ENCODE measurements around the gene RRM2.

DNA sequence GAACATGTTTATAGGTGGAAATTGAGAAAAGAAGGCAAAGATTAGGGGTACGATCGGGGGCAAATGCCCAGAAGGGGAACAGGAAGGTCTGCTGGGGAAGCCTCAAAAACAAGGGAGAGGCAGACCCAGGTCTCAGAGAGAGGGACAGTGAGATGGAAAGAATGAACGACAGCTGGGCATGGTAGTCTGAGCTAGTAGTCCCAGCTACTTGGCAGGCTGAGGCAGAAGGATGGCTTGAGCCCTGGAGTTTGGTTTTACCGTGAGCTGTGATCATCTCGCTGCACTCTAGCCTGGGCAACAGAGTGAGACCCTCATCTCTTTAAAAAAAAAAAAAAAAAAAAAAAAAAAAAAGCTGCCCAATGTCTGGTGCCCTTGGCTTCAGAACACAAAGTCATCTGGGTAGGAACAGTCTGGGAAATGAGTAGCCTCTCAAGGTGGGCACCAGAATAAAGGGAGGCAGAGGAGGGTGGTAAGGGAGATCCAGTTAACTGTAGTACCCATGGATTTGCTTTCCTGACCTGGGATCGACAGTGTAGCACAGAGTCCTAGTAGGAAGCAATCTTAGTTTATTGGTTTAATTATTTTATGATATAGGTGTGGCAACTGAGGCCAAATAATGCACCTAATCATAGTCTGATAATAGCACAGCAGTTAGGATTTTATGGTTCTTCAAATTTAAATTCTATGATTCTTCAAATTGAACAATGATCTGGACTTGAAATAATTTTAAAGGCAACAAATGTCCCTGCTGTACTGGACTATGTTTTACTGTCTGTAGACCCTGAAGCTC is 3.5 kb downstream of the RRM2 start:
- TF ChIP-seq, protein P1, sequence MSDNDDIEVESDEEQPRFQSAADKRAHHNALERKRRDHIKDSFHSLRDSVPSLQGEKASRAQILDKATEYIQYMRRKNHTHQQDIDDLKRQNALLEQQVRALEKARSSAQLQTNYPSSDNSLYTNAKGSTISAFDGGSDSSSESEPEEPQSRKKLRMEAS (IDR thresholded peaks at IDR 0.05), result no peak
- TF ChIP-seq KDM1A (IDR thresholded peaks at IDR 0.05; ENCODE audit: low read depth) (no peak), JUNB (IDR thresholded peaks at IDR 0.05) (no peak), POLR2A (IDR thresholded peaks at IDR 0.05; ENCODE audit: low read length) (no peak), MYC (IDR thresholded peaks at IDR 0.05; ENCODE audit: borderline replicate concordance, low read length) (no peak), HDAC2 (IDR thresholded peaks at IDR 0.05) (no peak), RAD21 (conservative IDR thresholded peaks at IDR 0.05 in 1 of 2, IDR thresholded peaks at IDR 0.05 in 1 of 2) (no peak), BHLHE40 (IDR thresholded peaks at IDR 0.05; ENCODE audit: low read depth, low read length) (no peak), EP300 (IDR thresholded peaks at IDR 0.05) (no peak)
- TF ChIP-seq, protein P2, sequence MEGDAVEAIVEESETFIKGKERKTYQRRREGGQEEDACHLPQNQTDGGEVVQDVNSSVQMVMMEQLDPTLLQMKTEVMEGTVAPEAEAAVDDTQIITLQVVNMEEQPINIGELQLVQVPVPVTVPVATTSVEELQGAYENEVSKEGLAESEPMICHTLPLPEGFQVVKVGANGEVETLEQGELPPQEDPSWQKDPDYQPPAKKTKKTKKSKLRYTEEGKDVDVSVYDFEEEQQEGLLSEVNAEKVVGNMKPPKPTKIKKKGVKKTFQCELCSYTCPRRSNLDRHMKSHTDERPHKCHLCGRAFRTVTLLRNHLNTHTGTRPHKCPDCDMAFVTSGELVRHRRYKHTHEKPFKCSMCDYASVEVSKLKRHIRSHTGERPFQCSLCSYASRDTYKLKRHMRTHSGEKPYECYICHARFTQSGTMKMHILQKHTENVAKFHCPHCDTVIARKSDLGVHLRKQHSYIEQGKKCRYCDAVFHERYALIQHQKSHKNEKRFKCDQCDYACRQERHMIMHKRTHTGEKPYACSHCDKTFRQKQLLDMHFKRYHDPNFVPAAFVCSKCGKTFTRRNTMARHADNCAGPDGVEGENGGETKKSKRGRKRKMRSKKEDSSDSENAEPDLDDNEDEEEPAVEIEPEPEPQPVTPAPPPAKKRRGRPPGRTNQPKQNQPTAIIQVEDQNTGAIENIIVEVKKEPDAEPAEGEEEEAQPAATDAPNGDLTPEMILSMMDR (IDR thresholded peaks at IDR 0.05), result no peak

Measured in A549 (cell line).